HG03378 (cell line): ENCODE results near the gene MRPS2.
A peak's percentile ranks its signal among the peaks of the same experiment; 100 is the strongest.

Source experiments
- ATAC-seq: cut with Tn5 transposase; IDR thresholded peaks from one replicate; pipeline ENCODE4 v1.9.1; 2021; ENCODE audit warnings: mild to moderate bottlenecking, moderate library complexity; ENCODE audit not compliant: unreplicated experiment

The MRPS2 gene

GRCh38 chr9:135498381-135499126 lies 1.9 kb upstream of the MRPS2 start:
- no peak for ATAC-seq

GRCh38 chr9:135499326-135500070 lies 984 bp upstream of the MRPS2 start:
- peak; percentile 36 for ATAC-seq

GRCh38 chr9:135500071-135500524 lies 384 bp upstream of the MRPS2 start:
- ATAC-seq, result no peak

- no peak for ATAC-seq
These were observed 1.0 kb downstream of the MRPS2 start for GRCh38 chr9:135501261-135502167.

GRCh38 chr9:135502168-135502872 lies 1.8 kb downstream of the MRPS2 start:
- no peak for ATAC-seq

GRCh38 chr9:135502873-135503321 lies 2.4 kb downstream of the MRPS2 start:
- no peak for ATAC-seq

- ATAC-seq, result no peak
These were observed 3.1 kb downstream of the MRPS2 start for GRCh38 chr9:135503371-135504261.

- ATAC-seq, result no peak
These were observed 4.1 kb downstream of the MRPS2 start for GRCh38 chr9:135504262-135505243.

- no peak for ATAC-seq
These were observed 5.1 kb downstream of the MRPS2 start for GRCh38 chr9:135505406-135506187.

- no peak for ATAC-seq
These were observed 6.0 kb downstream of the MRPS2 start for GRCh38 chr9:135506327-135507103.

GRCh38 chr9:135507104-135508035 lies 6.9 kb downstream of the MRPS2 start:
- no peak for ATAC-seq

- ATAC-seq, result no peak
These were observed 7.8 kb downstream of the MRPS2 start for GRCh38 chr9:135508211-135508820.

- ATAC-seq, result no peak
These were observed 9.0 kb downstream of the MRPS2 start for GRCh38 chr9:135509458-135509857.

- ATAC-seq, result no peak
These were observed 11.7 kb downstream of the MRPS2 start for GRCh38 chr9:135512241-135512603.

GRCh38 chr9:135512904-135513303 lies 12.4 kb downstream of the MRPS2 start:
- ATAC-seq, result no peak
